Keratinocyte (primary cell): ENCODE data around the gene ZC3H4.

ENCODE experiments used
- CTCF ChIP-seq, 3 experiments: IDR thresholded peaks in 1 of 3; conservative IDR thresholded peaks in 1 of 3; optimal IDR thresholded peaks in 1 of 3; 2 replicates in 2 of 3; 3 replicates in 1 of 3; pipeline versions ENCODE3 to v1.5.1; 2011; ENCODE audit warnings: low read length in 3 of 3, mild to moderate bottlenecking in 3 of 3, moderate library complexity in 2 of 3, control low read depth in 1 of 3, inconsistent platforms in 1 of 3; ENCODE audit not compliant: insufficient read depth in 2 of 3; ENCODE audit errors: extremely low read depth in 1 of 3
- EZH2 ChIP-seq: IDR thresholded peaks from one replicate; pipeline ENCODE4 v1.6.1; 2012; ENCODE audit warnings: inconsistent platforms, mild to moderate bottlenecking, low read length, moderate library complexity

DNA sequence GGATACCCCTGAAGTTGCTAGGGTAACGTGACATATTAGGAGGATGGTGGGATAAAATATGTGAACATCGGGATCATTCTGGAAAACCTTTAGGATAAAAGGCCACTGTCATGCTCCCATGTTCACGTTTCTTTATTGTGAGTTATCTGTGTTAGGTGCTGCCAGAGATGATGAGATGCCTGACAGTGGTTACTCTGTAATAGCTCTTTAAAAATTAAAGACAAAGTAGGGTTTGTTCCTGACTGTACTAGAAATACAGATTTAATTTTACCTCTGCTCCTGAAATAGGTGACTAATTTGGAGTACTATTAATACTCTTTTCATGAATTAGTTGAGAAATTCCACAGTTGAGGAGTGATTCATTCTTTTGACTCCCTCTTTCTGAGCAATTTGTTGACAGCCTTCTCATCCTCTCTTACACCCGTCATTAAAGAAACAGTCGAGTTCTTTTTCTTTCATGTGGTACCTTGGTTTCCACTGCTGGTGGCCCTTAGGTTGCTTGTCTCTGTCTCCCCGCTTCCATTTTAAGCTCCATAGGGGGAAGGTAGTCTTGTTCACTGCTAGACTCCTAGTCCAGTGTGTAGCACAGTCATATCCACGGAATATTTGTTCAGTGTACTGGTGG is 45.4 kb upstream of the ZC3H4 start:
- no peak for TF ChIP-seq CTCF (optimal IDR thresholded peaks at IDR 0.05 in 1 of 3, IDR thresholded peaks at IDR 0.05 in 1 of 3, conservative IDR thresholded peaks at IDR 0.05 in 1 of 3; ENCODE audit: extremely low read depth in 1 of 3, insufficient read depth in 2 of 3, low read length in 3 of 3)
- TF ChIP-seq EZH2, result no peak
